WTC11 (cell line): ENCODE measurements around the gene KIF2A. TPM values are rescaled to one million over a fixed set of nuclear protein-coding genes. Genes with fewer than 3 reads are reported as not detected.

Experiments used
- ATAC-seq: fragments of 200-7000 bp; cut with Tn5 transposase; 2 replicates; pipeline ENCODE4 v1.10.0; 2021; ENCODE audit warnings: mild to moderate bottlenecking, moderate library complexity
- CTCF ChIA-PET: fragments of 300-600 bp; sonication (Branson Sonifier 250); formaldehyde crosslinking; loops from one replicate; lab custom pipeline; 2021; ENCODE audit warnings: antibody characterized with exemption; lab: Charles Lee
- POLR2A ChIA-PET: fragments of 350-600 bp; sonication (Branson Sonifier 250); formaldehyde crosslinking; loops from one replicate; lab custom pipeline; 2021; ENCODE audit warnings: antibody characterized with exemption; lab: Charles Lee
- DNase-seq: peaks from one replicate; pipeline ENCODE4 v3.0.0; 2021; ENCODE audit warnings: low spot score
- H3K27ac Mint-ChIP-seq: 2 replicates; pipeline ENCODE4 v1.8.0; 2021; ENCODE audit warnings: mixed read lengths
- H3K27me3 Mint-ChIP-seq: 2 replicates; pipeline ENCODE4 v1.8.0; 2021; ENCODE audit warnings: low read depth, mild to moderate bottlenecking, moderate library complexity, mixed read lengths
- H3K36me3 Mint-ChIP-seq: 2 replicates; pipeline ENCODE4 v1.8.0; 2021; ENCODE audit warnings: mixed read lengths
- H3K4me1 Mint-ChIP-seq: 2 replicates; pipeline ENCODE4 v1.8.0; 2022; ENCODE audit warnings: mixed read lengths
- H3K4me3 Mint-ChIP-seq: 2 replicates; pipeline ENCODE4 v1.8.0; 2021; ENCODE audit warnings: mild to moderate bottlenecking, moderate library complexity, mixed read lengths
- H3K9me3 Mint-ChIP-seq: 2 replicates; pipeline ENCODE4 v1.8.0; 2021; ENCODE audit warnings: mixed read lengths
- AFF4 ChIP-seq: sonication (generic); formaldehyde crosslinking; IDR thresholded peaks from 2 replicates; pipeline ENCODE4 v1.8.1; 2023; ENCODE audit warnings: mild to moderate bottlenecking, missing genetic modification reagents, borderline replicate concordance
- ATF3 ChIP-seq: sonication (generic); formaldehyde crosslinking; conservative IDR thresholded peaks from 2 replicates; pipeline ENCODE4 v1.8.1; 2022; ENCODE audit warnings: mild to moderate bottlenecking, missing genetic modification reagents
- CBFB ChIP-seq: sonication (generic); formaldehyde crosslinking; IDR thresholded peaks from 2 replicates; pipeline ENCODE4 v1.8.1; 2022; ENCODE audit warnings: mild to moderate bottlenecking, low read depth, missing genetic modification reagents
- E2F4 ChIP-seq: sonication (generic); formaldehyde crosslinking; IDR thresholded peaks from 2 replicates; pipeline ENCODE4 v1.8.1; 2022; ENCODE audit warnings: low read depth, mild to moderate bottlenecking, moderate library complexity, missing genetic modification reagents, borderline replicate concordance
- E2F5 ChIP-seq: sonication (generic); formaldehyde crosslinking; IDR thresholded peaks from 2 replicates; pipeline ENCODE4 v1.8.1; 2022; ENCODE audit warnings: mild to moderate bottlenecking, moderate library complexity, missing genetic modification reagents
- ESRRA ChIP-seq: sonication (generic); formaldehyde crosslinking; IDR thresholded peaks from 2 replicates; pipeline ENCODE4 v1.8.1; 2022; ENCODE audit warnings: mild to moderate bottlenecking, missing genetic modification reagents, borderline replicate concordance
- ETV6 ChIP-seq: sonication (generic); formaldehyde crosslinking; IDR thresholded peaks from 2 replicates; pipeline ENCODE4 v1.8.1; 2022; ENCODE audit warnings: mild to moderate bottlenecking, missing genetic modification reagents
- GABPB1 ChIP-seq: sonication (generic); formaldehyde crosslinking; IDR thresholded peaks from 2 replicates; pipeline ENCODE4 v1.8.1; 2023; ENCODE audit warnings: mild to moderate bottlenecking, missing genetic modification reagents
- GRHL2 ChIP-seq: fragments of 250-450 bp; sonication (Bioruptor Pico); IDR thresholded peaks from 2 replicates; pipeline ENCODE4 v1.8.0; 2022; ENCODE audit warnings: mild to moderate bottlenecking, moderate library complexity; ENCODE audit not compliant: insufficient replicate concordance, severe bottlenecking
- MLX ChIP-seq: sonication (generic); formaldehyde crosslinking; IDR thresholded peaks from 2 replicates; pipeline ENCODE4 v1.8.1; 2023; ENCODE audit warnings: mild to moderate bottlenecking, missing genetic modification reagents, moderate library complexity
- NFYB ChIP-seq: sonication (generic); formaldehyde crosslinking; conservative IDR thresholded peaks from 2 replicates; pipeline ENCODE4 v1.8.0; 2022; ENCODE audit warnings: low read depth, missing genetic modification reagents
- OVOL2 ChIP-seq: fragments of 250-450 bp; sonication (Bioruptor Pico); IDR thresholded peaks from 2 replicates; pipeline ENCODE4 v1.9.0; 2021; ENCODE audit warnings: mild to moderate bottlenecking, borderline replicate concordance
- SP1 ChIP-seq: sonication (generic); formaldehyde crosslinking; conservative IDR thresholded peaks from 2 replicates; pipeline ENCODE4 v1.8.1; 2022; ENCODE audit warnings: missing genetic modification reagents
- TP53 ChIP-seq: sonication (generic); formaldehyde crosslinking; IDR thresholded peaks from 2 replicates; pipeline ENCODE4 v1.8.1; 2023; ENCODE audit warnings: mild to moderate bottlenecking, missing genetic modification reagents
- USF1 ChIP-seq: sonication (generic); formaldehyde crosslinking; IDR thresholded peaks from 2 replicates; pipeline ENCODE4 v1.8.0; 2022; ENCODE audit warnings: mild to moderate bottlenecking, missing genetic modification reagents
- ZBTB43 ChIP-seq: sonication (generic); formaldehyde crosslinking; IDR thresholded peaks from 2 replicates; pipeline ENCODE4 v1.8.1; 2023; ENCODE audit warnings: mild to moderate bottlenecking, missing genetic modification reagents
- ZNF396 ChIP-seq: fragments of 250-450 bp; sonication (Bioruptor Pico); IDR thresholded peaks from 2 replicates; pipeline ENCODE4 v1.8.0; 2021; ENCODE audit warnings: mild to moderate bottlenecking, moderate library complexity, borderline replicate concordance
- ZNF532 ChIP-seq: fragments of 250-450 bp; sonication (Bioruptor Pico); IDR thresholded peaks from 2 replicates; pipeline ENCODE4 v1.9.0; 2021; ENCODE audit warnings: mild to moderate bottlenecking, borderline replicate concordance
- ZSCAN18 ChIP-seq: fragments of 250-450 bp; sonication (Bioruptor Pico); IDR thresholded peaks from 2 replicates; pipeline ENCODE4 v2.1.2; 2022; ENCODE audit warnings: mild to moderate bottlenecking, moderate library complexity
- total RNA-seq: library from RNA; stranded (reverse); gene quantifications from 3 replicates; pipeline ENCODE4 v1.2.3, GENCODE V29; 2021

Gene KIF2A
- total RNA-seq, 1 experiment from 2014 or later = 77.8 TPM

GRCh38 chr5:62386824-62387223 is 80.8 kb downstream of the KIF2A start (continued):
- no peak for TF ChIP-seq ZNF532 (CRISPR knock-in tag)
- no peak for TF ChIP-seq E2F4 (CRISPR knock-in tag)
- no peak for TF ChIP-seq TP53 (CRISPR knock-in tag)
- TF ChIP-seq ATF3 (CRISPR knock-in tag) = no peak
- TF ChIP-seq GABPB1 = no peak
- TF ChIP-seq ESRRA (CRISPR knock-in tag) = no peak

GRCh38 chr5:62395210-62395950 is 89.4 kb downstream of the KIF2A start:
- ChIA-PET POLR2A (interaction anchor here (1.2 to 2.0 kb wide), 2 partner anchors 8 to 9 kb away, joined by 3 to 9 read pairs; partner anchors contain the start of gene DIMT1), CTCF (no interaction called here)
- H3K36me3 Mint-ChIP-seq = peaks cover 53% of the 10 kb centered on the region
- H3K4me3 Mint-ChIP-seq = no peak overlapping the region
- H3K4me1 Mint-ChIP-seq = no peaks in the 10 kb centered on the region
- H3K9me3 Mint-ChIP-seq = no peaks in the 10 kb centered on the region
- H3K27ac Mint-ChIP-seq = no peak overlapping the region
- H3K27me3 Mint-ChIP-seq = no peaks in the 10 kb centered on the region
- DNase-seq (no peak), ATAC-seq (no peak)
- no peak for TF ChIP-seq SP1 (CRISPR knock-in tag)
- no peak for TF ChIP-seq ZBTB43 (CRISPR knock-in tag)
- TF ChIP-seq CBFB = no peak
- TF ChIP-seq GRHL2 (CRISPR knock-in tag) = no peak
- TF ChIP-seq ZNF396 (CRISPR knock-in tag) = no peak
- no peak for TF ChIP-seq TP53 (CRISPR knock-in tag)
- TF ChIP-seq E2F5 = no peak
- no peak for TF ChIP-seq NFYB (CRISPR knock-in tag)
- no peak for TF ChIP-seq MLX (CRISPR knock-in tag)
- no peak for TF ChIP-seq ZSCAN18 (CRISPR knock-in tag)
- TF ChIP-seq USF1 (CRISPR knock-in tag) = no peak
- TF ChIP-seq OVOL2 (CRISPR knock-in tag) = no peak
- no peak for TF ChIP-seq ETV6 (CRISPR knock-in tag)
- TF ChIP-seq AFF4 (CRISPR knock-in tag) = no peak
